Lung (tissue), 12 donors: ENCODE data around the gene ABLIM2. TPM values are rescaled to one million over a fixed set of nuclear protein-coding genes. Genes with fewer than 3 reads are reported as not detected.

Experiments
- ATAC-seq: fragments of 200-7000 bp; cut with Tn5 transposase; one replicate; pipeline ENCODE4 v1.9.1; 2020; ENCODE audit warnings: moderate number of reproducible peaks; ENCODE audit not compliant: insufficient read depth, low FRiP score
- DNase-seq, 3 donors: peaks; one replicate each; pipeline ENCODE4 v3.0.0-alpha.2; 2013 to 2017
- H3K27ac ChIP-seq, 2 donors: one replicate each; pipeline ENCODE4 v1.5.1; 2013; ENCODE audit warnings: mild to moderate bottlenecking in 2 of 2, moderate library complexity in 2 of 2, control low read depth in 1 of 2, inconsistent platforms in 1 of 2, low read depth in 1 of 2, low read length in 1 of 2
- H3K27me3 ChIP-seq, 3 donors: one replicate each; pipeline ENCODE4 v1.5.1; 2013; ENCODE audit warnings: low read length in 2 of 3; ENCODE audit not compliant: control insufficient read depth in 3 of 3, insufficient read depth in 3 of 3
- H3K36me3 ChIP-seq, 4 donors: one replicate each; pipeline ENCODE4 v1.5.1; 2013; ENCODE audit warnings: low read length in 4 of 4, mild to moderate bottlenecking in 1 of 4, moderate library complexity in 1 of 4; ENCODE audit not compliant: control insufficient read depth in 4 of 4, insufficient read depth in 4 of 4
- H3K4me1 ChIP-seq, 5 donors: one replicate each; pipeline ENCODE4 v1.5.1; 2013; ENCODE audit warnings: low read length in 5 of 5, mild to moderate bottlenecking in 2 of 5, moderate library complexity in 1 of 5; ENCODE audit not compliant: control insufficient read depth in 5 of 5, insufficient read depth in 5 of 5
- H3K4me3 ChIP-seq: one replicate; pipeline ENCODE4 v1.5.1; 2013; ENCODE audit warnings: mild to moderate bottlenecking, control low read depth, moderate library complexity
- H3K9ac ChIP-seq, 2 donors: one replicate each; pipeline ENCODE4 v1.5.1; 2013; ENCODE audit warnings: low read length in 2 of 2, control low read depth in 1 of 2; ENCODE audit not compliant: insufficient read depth in 1 of 2
- H3K9me3 ChIP-seq, 4 donors: one replicate each; pipeline ENCODE4 v1.5.1; 2013; ENCODE audit warnings: low read length in 3 of 4, mild to moderate bottlenecking in 1 of 4, moderate library complexity in 1 of 4; ENCODE audit not compliant: control insufficient read depth in 4 of 4, insufficient read depth in 3 of 4
- CTCF ChIP-seq: IDR thresholded peaks from 2 replicates; pipeline ENCODE4 v1.5.1; 2012; ENCODE audit warnings: mild to moderate bottlenecking; ENCODE audit errors: control extremely low read depth, extremely low read depth
- WGBS, 2 donors: extraction: QIAGEN DNeasy Blood & Tissue Kit; methylation state at CpG; one replicate each; pipeline ENCODE4 v1.1.7; 2013; 5-methylcytosine and 5-hydroxymethylcytosine counted together
- polyA plus RNA-seq, 2 donors: library from polyadenylated mRNA; stranded (reverse); fragments of 200-250 nt; gene quantifications; one replicate each; pipeline ENCODE4 v1.2.1, GENCODE V29; 2013
- total RNA-seq, 2 donors: library from RNA; depleted of rRNA in 1 of 2; stranded (reverse); fragments of >200 nt in 1 of 2; gene quantifications; one replicate each; pipeline ENCODE4 v1.2.1, GENCODE V29; 2014 to 2021
- donor health status: control.
- donor health status: control.
- donor health status: Bipolar disorder and iron deficiency.
- donor health status: healthy.
- donor health status: DM: yes; HTN: yes; CAD: no.

ABLIM2 gene
- total and polyA plus RNA-seq, 4 donors, result 1.7 to 10.9 (median 5.2) TPM

- Histone ChIP-seq H3K4me3 (no peak overlapping the region), H3K27ac (no peak overlapping the region), H3K4me1 (peaks cover 0 to 16% (median 11%) of the 10 kb centered on the region in 5 donors), H3K27me3 (no peaks in the 10 kb centered on the region), H3K36me3 (peaks cover 0 to 25% (median 0%) of the 10 kb centered on the region in 4 donors), H3K9ac (no peak overlapping the region), H3K9me3 (no peaks in the 10 kb centered on the region)
- WGBS, 2 donors, result 45 to 70% methylated on average over 18 to 19 of the region's 19 CpGs
- DNase-seq, result peak in 1 of 3 donors; percentile 27
- no peak for TF ChIP-seq CTCF
- ATAC-seq, result no peak
These were observed 46.7 kb upstream of the ABLIM2 start for GRCh38 chr4:8205241-8205707.

DNA sequence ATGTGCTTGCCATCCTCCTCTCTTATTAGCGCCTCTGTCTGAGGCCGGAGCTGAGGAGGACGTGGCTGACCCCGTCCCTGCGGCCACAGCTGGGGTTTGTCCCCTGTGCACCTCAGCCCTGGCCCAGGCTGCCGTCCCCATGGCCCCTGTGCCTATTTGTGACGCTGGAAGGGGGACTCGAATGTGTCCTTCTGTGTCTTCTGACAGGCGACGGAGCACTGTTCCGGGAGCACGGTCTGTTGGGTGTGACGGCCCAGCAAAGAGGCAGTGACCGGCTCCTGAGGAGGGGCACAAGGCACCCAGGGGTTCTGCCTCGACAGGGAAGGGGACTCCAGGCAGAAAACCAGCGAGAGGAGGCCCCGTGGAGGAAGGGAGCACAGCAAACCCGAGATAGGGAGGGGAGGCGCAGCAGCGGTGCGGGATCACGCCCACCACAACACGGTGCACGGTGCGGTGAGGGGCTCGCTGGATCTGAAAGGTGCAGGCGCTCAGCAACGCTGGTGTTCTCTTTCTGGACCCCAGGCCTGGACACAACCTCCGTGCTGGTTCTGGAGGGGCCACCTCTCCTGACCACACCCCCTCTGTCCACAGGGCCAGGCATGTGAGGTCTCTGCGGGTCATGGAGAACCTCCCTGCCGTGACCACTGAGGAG, 46.1 kb upstream of the ABLIM2 start:
- Histone ChIP-seq H3K4me3 (no peak overlapping the region), H3K4me1 (peaks cover 0 to 20% (median 15%) of the 10 kb centered on the region in 5 donors), H3K27ac (no peak overlapping the region), H3K27me3 (no peaks in the 10 kb centered on the region), H3K9ac (no peak overlapping the region), H3K9me3 (no peaks in the 10 kb centered on the region), H3K36me3 (peaks cover 0 to 19% (median 0%) of the 10 kb centered on the region in 4 donors)
- no peak for ATAC-seq
- no peak for DNase-seq
- WGBS, 2 donors, result 87 to 94% methylated on average over 31 of the region's 31 CpGs
- TF ChIP-seq CTCF, result no peak

GRCh38 chr4:8203817-8204216, 45.2 kb upstream of the ABLIM2 start:
- no peak for TF ChIP-seq CTCF
- Histone ChIP-seq H3K27ac (no peak overlapping the region), H3K9me3 (no peaks in the 10 kb centered on the region), H3K9ac (no peak overlapping the region), H3K36me3 (peaks cover 0 to 14% (median 0%) of the 10 kb centered on the region in 4 donors), H3K4me1 (peaks cover 0 to 28% (median 21%) of the 10 kb centered on the region in 5 donors), H3K4me3 (no peak overlapping the region), H3K27me3 (no peaks in the 10 kb centered on the region)
- WGBS, 2 donors, result 85 to 90% methylated on average over 10 of the region's 10 CpGs
- DNase-seq (no peak), ATAC-seq (no peak)
